ENCODE data around the gene RMDN3.
A peak's percentile ranks its signal among the peaks of the same experiment; 100 is the strongest.

Gene RMDN3

GRCh38 chr15:40773496-40773895, 18.4 kb upstream of the RMDN3 start:
- DNase-seq (ENCODE audit: low spot score), result no peak

- DNase-seq (ENCODE audit: low spot score), result no peak
These were observed 17.0 kb upstream of the RMDN3 start for GRCh38 chr15:40772014-40772413.

GRCh38 chr15:40771242-40771641, 16.2 kb upstream of the RMDN3 start:
- no peak for DNase-seq (ENCODE audit: low spot score)

- no peak for DNase-seq (ENCODE audit: low spot score)
These were observed 15.2 kb upstream of the RMDN3 start for GRCh38 chr15:40770147-40770721.

DNA sequence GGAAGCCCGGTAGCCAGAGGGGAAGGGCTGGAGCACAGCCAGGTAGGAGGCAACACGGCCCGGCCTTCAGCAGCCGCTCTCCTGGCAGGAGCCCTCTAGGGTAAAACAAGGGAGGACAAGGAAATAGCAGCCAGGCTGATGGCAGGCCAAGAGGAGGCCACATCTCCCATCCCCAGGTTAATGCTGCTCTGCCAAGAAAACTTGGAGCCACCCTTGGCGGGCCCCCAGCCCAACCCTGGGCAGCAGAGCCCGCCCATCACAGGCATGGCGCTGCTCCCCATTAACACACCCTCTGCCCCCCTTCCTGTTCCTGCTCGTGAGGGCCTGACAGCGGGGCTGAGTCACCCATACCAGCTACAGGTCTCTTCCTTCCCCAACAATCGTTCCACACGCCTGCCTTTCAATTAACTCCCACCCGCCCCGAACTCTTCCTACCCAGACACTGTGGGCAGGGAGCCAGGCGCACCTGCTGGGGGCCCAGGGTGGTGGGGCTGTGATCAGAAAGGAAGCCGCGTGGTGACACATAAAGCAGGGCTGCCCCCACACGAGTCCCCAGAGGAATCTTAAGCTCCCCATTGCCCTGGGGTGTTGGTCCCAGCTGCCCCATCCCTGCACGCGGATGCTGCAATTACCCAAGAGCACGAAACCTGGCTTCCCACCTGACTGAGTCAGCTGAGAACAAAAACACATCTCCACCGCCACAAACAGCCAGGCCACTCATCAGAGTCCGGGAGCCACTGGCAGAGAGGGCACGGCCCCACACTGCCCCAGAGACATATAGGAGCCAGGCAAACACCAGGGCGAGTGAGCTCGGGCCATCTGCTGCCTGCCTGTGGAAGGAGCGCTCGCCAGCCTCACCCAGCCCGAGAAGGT, 14.5 kb upstream of the RMDN3 start, which contains the start of gene C15orf62:
Gene C15orf62, plus strand, starts transcription at position 707 of the 873 bp plus-strand sequence. CDS start 516 bp downstream, outside the sequence.
- DNase-seq (ENCODE audit: low spot score), result no peak

DNA sequence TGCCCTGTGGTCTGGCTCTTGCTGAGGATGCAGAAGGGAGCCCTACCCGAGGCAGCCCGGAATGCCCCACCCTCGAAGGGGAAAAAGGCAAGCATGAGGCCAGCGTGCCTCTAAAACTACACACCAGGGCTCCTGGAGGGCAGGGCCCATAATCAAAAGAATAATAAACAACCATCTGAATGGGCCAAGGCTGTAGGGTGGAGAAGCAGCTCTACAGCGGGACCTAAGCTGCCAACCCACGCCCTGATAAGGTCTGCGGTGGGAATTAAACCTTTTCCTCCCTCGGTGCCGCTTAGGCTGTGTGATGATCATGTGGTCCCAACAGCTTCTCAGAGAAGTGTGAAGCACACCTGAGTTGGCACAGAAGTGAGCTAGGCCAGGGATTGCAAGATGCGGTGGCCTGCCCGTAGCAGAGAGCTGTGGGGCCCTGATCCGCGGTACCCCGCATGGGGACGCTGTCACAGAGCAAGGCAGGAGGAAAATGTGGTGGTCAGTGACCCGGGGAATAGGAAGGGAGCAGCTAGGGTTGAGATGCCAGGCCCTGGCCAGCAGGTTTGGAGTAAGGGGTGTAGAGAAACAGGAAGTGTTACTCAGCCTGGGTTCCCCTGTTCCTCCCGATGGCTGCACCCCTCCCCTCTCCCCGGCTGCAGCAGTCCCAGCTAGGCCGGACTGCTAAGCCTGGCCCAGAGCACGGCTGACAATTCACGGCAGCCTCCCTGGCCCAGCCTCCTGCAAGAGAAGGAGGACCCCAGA, 13.6 kb upstream of the RMDN3 start:
- no peak for DNase-seq (ENCODE audit: low spot score)

DNA sequence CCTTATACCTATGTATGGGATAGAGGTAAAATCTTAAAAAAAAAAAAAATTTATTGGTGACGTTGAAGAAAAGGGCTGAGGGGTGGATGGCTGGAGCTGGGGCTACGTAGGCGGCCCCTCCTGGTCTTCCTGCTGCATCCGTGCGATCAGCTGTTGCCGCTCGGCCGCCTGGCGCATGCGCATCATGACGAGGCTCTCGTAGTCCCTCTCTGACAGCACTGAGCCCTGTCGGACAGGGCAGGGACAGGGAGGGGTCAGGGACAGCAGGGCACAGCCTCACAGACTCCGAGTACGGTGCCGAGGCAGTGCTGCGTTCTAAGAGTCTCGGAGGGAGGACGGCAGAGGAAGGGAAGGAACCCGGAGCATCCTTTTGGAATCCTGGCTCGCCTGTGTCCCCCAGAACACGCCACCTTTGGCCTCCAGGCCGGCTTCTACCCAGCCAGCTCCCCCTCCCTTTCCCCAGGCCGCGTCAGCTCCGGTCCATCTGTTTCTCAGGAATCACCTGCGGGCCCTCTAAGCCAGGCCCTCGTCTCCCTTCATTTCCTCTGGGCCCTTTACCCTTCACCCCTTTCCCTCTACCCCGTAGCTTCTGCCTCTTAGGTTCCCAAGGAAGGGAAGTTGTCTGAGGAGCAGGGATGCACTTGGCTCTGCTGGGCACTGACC, 12.9 kb upstream of the RMDN3 start:
- DNase-seq (ENCODE audit: low spot score), result no peak

- DNase-seq (ENCODE audit: low spot score), result no peak
These were observed 12.1 kb upstream of the RMDN3 start for GRCh38 chr15:40766906-40767837.

GRCh38 chr15:40766194-40766815, 11.3 kb upstream of the RMDN3 start:
- DNase-seq (ENCODE audit: low spot score), result no peak

GRCh38 chr15:40764629-40765103, 9.6 kb upstream of the RMDN3 start:
- no peak for DNase-seq (ENCODE audit: low spot score)

- peak; percentile 57 for DNase-seq (ENCODE audit: low spot score)
These were observed 9.0 kb upstream of the RMDN3 start, which contains the start of gene GCHFR for GRCh38 chr15:40763801-40764628. TSS of gene GCHFR (plus strand) at chr15:40764068. CDS start at chr15:40764181, 113 bp downstream.

GRCh38 chr15:40762919-40763800, 8.1 kb upstream of the RMDN3 start:
- DNase-seq (ENCODE audit: low spot score), result peak; percentile 30

GRCh38 chr15:40759961-40760360, 4.9 kb upstream of the RMDN3 start:
- DNase-seq (ENCODE audit: low spot score), result no peak

DNA sequence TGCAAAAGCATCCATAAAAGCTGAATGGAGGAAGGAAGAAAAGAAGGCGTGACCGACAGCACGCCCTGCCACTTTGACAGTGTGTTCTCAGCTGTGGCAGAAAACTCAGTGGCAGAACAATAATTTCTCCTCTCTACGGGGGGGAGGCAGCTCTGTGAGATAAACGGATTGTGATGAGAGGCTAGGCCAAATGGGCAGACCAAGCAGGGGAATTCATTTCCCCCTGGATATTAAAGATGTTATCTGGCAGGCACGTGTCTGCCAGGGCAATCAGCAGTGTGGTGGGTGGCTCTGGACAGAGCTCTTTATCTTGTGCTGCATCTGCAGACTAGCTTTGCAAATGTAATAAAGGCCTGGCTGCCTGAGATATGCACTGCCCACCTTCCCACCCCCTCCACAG, 1.9 kb upstream of the RMDN3 start:
- no peak for DNase-seq (ENCODE audit: low spot score)

- DNase-seq (ENCODE audit: low spot score), result no peak
These were observed 756 bp upstream of the RMDN3 start for GRCh38 chr15:40755812-40756208.

GRCh38 chr15:40754574-40754882, 526 bp downstream of the RMDN3 start:
- no peak for DNase-seq (ENCODE audit: low spot score)

- no peak for DNase-seq (ENCODE audit: low spot score)
These were observed 3.3 kb downstream of the RMDN3 start for GRCh38 chr15:40751745-40752144.

DNA sequence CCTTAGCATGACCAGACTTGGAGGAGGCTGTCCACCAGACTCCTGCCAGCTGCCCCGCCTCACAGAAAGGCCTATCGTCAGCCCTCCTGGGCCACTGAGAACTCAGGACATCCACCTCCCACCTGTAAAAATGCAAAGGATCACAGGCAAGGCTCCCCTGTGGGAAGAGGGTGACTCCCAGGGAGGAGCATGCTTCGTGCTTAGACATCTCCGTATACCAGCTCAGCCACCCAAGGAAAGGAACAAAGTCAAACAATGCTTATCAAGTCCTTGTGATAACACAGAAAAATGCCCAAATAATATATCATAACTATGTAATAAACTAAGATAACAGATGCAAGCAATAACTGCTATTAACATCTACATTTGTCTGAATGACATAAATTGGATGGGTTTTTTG, 4.2 kb downstream of the RMDN3 start:
- no peak for DNase-seq (ENCODE audit: low spot score)

All from activated CD4-positive, alpha-beta T cell treated with anti-CD3 and anti-CD28 coated beads, Interleukin-2, Interleukin-4, amounts not matched to agents 100 ng/mL and 50 ng/mL, durations not matched to agents 16 hours and 8 hours (primary cell).